Stimulated activated CD8-positive, alpha-beta memory T cell treated with anti-CD3 and anti-CD28 coated beads, Interleukin-4, amount 100 ng/mL, for 48 hours (primary cell): ENCODE data around the gene C6orf118.

ENCODE experiments used
- DNase-seq: peaks from one replicate; pipeline ENCODE4 v3.0.0-alpha.2; 2020

Gene C6orf118

GRCh38 chr6:165308926-165309731, at the start of gene C6orf118:
Gene C6orf118 (minus strand): TSS chr6:165309605. CDS start chr6:165309586, 19 bp downstream.
- DNase-seq = no peak

GRCh38 chr6:165345700-165346099, 36.3 kb upstream of the C6orf118 start:
- no peak for DNase-seq

GRCh38 chr6:165340532-165340931, 31.1 kb upstream of the C6orf118 start:
- DNase-seq = no peak

- no peak for DNase-seq
Observed at GRCh38 chr6:165325609-165326008, 16.2 kb upstream of the C6orf118 start.

- no peak for DNase-seq
Observed at GRCh38 chr6:165321555-165322145, 12.2 kb upstream of the C6orf118 start.

GRCh38 chr6:165321150-165321549, 11.7 kb upstream of the C6orf118 start:
- no peak for DNase-seq

GRCh38 chr6:165317723-165318122, 8.3 kb upstream of the C6orf118 start:
- DNase-seq = no peak

GRCh38 chr6:165306955-165307354, 2.5 kb downstream of the C6orf118 start:
- DNase-seq = no peak

- DNase-seq = no peak
Observed at GRCh38 chr6:165301372-165302246, 7.8 kb downstream of the C6orf118 start.

GRCh38 chr6:165300422-165300936, 8.9 kb downstream of the C6orf118 start:
- no peak for DNase-seq

GRCh38 chr6:165298875-165299274, 10.5 kb downstream of the C6orf118 start:
- no peak for DNase-seq

GRCh38 chr6:165298402-165298801, 11.0 kb downstream of the C6orf118 start:
- no peak for DNase-seq

GRCh38 chr6:165292657-165293056, 16.7 kb downstream of the C6orf118 start:
- no peak for DNase-seq

GRCh38 chr6:165274611-165275010, 34.8 kb downstream of the C6orf118 start:
- no peak for DNase-seq

- no peak for DNase-seq
Observed at GRCh38 chr6:165272585-165272984, 36.8 kb downstream of the C6orf118 start.

- DNase-seq = no peak
Observed at GRCh38 chr6:165268987-165269386, 40.4 kb downstream of the C6orf118 start.

GRCh38 chr6:165266621-165267020, 42.8 kb downstream of the C6orf118 start:
- no peak for DNase-seq

GRCh38 chr6:165266191-165266590, 43.2 kb downstream of the C6orf118 start:
- no peak for DNase-seq

- DNase-seq = no peak
Observed at GRCh38 chr6:165260462-165260861, 48.9 kb downstream of the C6orf118 start.

GRCh38 chr6:165249808-165250207, 59.6 kb downstream of the C6orf118 start:
- no peak for DNase-seq

GRCh38 chr6:165245701-165246100, 63.7 kb downstream of the C6orf118 start:
- DNase-seq = no peak

- DNase-seq = no peak
Observed at GRCh38 chr6:165245287-165245686, 64.1 kb downstream of the C6orf118 start.

GRCh38 chr6:165244524-165245247, 64.7 kb downstream of the C6orf118 start:
- no peak for DNase-seq
